GM19043 (cell line): ENCODE measurements around the gene GATA2.

Experiments used
- ATAC-seq: cut with Tn5 transposase; IDR thresholded peaks from one replicate; pipeline ENCODE4 v1.9.1; 2021; ENCODE audit warnings: low read depth; ENCODE audit not compliant: unreplicated experiment

GATA2 gene

DNA sequence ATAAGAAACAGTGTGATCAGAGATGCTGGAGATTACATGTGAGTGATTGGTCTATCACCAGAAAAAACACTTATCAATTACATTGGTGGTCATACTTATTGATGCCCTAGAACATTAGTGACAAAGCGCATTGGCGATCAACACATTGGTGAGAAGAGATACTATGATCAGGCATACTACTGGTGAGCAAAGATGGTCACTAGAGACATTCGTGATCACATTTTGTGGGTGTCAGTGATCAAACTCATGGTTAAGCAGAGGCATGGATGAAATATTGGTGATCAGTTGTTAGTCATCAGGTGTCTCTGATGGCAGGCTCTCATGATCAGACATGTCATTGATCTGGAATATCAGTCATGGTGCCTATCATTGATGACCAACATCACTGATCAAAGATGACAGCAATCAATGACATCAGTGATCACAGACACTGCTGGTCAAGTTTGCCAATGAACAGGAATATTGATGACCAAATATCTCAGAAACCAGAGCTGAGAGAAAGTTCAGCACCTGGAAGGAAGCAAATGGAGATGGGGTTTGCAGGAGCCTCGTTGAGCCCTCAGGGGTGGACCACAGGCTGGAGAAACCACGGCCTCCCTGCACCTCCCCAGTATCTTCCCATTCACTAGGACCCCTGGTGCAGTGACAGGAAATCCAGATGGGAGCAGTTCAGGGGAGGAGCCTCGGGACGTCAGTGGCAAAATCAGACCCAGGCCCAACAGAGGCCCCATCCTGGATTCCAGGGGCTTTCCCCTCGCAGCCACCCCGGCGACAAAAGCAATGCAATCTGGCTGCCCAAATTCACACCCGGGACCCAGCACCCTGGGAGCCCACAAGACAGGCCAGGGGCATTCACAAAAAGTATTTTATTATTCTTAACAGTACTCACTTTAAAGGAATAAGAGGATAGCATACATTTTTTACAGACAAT lies 14.2 kb downstream of the GATA2 start:
- no peak for ATAC-seq

DNA sequence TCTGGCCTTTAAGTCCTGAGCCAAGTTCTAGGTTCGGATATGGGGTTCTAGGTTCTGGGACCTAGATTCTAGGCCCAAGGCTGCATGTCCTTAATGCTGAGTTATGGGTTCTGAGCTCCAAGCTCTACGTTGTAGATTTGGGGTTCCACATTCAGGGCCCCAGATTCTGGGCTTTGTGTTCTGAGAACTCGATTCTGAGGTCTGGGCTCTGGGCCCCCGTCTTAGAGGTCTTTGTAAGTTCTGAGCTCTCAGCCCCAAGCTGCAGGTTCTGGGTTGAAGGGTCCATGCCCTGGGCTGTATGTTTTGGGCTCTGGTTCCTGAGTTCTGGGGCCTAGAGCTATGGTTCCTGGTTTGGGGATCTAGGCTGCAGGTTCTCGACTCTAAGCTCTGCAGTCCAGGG lies 16.3 kb downstream of the GATA2 start:
- ATAC-seq = no peak

DNA sequence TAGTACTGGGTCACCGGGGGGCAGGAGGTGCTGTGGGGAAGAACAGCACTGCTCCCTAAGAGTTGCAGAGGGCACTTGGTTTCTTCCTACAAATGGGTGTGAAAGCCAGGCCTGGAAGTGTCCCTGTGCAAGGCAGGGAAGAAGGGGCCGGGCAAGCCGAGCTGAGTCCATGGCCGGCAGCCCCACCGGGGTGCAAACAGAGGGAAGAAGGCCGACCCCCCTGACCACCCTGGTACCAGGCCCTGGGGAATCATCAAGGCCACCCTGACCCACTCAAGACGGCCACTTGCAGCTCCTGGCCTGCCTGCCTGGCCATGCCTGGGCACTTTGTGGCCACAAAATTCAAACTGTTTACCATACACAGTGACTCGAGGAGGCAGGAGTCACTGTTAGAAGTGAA lies 17.6 kb downstream of the GATA2 start:
- no peak for ATAC-seq

DNA sequence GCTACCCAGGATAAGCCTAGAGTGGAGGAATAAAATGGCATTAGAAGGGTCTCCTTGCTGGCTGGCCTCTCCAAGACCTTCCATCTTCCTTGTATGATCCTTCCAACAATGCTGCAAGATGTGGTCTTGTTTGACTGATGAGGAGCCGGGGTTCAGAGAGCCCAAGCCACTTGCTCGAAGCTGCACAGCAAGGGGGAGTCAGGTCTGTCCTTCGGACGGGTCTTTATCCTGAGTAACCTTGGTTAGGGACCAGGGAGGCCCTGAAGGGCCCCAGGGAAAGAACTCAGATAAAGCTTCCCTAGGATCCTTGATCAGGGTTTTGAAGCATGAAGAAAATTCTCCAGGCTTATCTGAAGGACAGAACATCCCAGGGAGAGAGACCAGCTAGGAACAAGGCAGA lies 19.3 kb downstream of the GATA2 start:
- ATAC-seq = no peak

- ATAC-seq = no peak
Measured at GRCh38 chr3:128473180-128473519, 19.9 kb downstream of the GATA2 start.

- ATAC-seq = no peak
Measured at GRCh38 chr3:128472449-128473179, 20.4 kb downstream of the GATA2 start.

DNA sequence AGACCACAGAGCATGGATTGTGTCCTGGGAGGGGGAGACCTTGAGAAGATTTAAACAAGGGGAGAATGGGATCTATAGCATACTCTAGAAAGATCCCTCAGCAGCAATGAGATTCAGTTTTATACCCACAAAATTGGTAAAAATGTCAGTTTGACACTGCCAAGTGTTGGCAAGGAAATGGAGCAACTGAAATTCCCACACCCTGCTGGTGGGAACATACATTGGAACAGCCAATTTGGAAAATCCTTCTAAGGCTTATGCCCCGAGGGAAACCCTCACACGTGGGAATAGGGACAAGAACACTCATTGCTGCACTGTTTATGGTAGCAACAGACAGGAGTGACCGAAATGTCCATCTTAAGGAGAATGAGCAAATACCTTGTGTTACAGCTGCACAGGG lies 21.3 kb downstream of the GATA2 start:
- no peak for ATAC-seq

GRCh38 chr3:128471110-128471509 lies 21.9 kb downstream of the GATA2 start:
- no peak for ATAC-seq

- ATAC-seq = no peak
Measured at GRCh38 chr3:128470134-128470899, 22.7 kb downstream of the GATA2 start.

GRCh38 chr3:128469556-128469955 lies 23.4 kb downstream of the GATA2 start:
- ATAC-seq = no peak

DNA sequence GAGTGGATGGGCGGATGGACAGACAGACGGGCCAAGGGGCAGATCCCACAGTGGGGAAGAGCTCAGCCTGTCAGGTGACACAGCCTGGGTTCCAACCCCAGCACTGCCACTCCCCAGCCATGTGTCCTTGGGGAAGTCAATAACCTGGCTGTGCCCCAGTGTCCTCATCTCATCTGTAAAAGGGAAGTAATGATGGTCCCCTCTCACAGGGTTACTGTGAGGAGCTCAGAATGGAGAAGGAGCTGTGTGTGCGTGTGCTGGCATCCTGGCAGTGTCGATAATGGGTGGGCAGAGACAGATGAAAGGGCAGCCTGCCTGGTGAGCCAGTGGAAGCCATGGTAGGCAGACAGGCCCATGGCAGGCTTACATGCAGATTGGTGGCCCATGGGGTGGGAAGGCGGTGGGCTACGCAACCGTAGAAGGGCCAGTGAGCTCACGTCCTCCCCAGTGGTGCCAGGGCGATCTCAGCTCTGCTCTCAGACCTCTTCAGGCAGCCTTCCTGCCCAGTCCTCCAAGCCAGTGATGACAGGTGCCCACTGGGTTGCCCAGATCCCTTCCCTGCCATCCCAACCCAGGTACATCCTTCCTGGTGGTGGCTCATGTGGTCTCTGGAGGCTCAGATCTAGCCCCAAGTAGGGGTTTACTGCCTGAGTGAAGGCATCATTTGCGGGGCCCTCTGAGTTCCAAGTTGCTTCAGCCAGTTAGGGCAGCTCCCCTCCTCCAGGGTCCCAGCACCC lies 24.0 kb downstream of the GATA2 start:
- ATAC-seq = no peak

DNA sequence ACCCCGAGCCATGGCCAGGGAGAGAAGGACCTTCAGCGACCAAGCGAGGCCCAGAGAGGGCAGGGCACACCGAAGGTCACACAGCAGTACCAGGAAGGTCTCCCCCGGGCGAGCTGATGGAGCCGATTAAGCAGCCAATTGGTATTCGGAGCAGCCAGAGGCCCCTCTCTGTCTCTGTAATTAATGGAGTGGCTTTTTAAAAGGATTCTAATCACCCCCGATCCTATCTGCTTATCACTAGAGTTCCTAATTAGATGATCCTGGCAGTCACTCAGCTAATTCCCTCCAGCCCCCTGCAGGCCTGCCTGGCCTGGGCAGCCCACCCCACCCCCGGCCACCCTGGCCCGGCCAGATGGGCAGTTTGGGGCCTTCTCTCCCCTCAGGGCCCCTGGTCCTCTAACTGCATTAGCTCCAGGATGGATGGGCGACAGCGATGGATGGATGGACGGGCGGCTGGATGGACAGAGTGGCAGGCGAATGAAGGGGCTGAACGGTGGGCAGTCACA lies 24.7 kb downstream of the GATA2 start:
- ATAC-seq = no peak

- ATAC-seq = no peak
Measured at GRCh38 chr3:128466840-128467541, 26.0 kb downstream of the GATA2 start, which contains the start of gene DNAJB8. Gene DNAJB8, minus strand, starts transcription at chr3:128466890. Its CDS starts 3,645 bp downstream, at chr3:128463245.

DNA sequence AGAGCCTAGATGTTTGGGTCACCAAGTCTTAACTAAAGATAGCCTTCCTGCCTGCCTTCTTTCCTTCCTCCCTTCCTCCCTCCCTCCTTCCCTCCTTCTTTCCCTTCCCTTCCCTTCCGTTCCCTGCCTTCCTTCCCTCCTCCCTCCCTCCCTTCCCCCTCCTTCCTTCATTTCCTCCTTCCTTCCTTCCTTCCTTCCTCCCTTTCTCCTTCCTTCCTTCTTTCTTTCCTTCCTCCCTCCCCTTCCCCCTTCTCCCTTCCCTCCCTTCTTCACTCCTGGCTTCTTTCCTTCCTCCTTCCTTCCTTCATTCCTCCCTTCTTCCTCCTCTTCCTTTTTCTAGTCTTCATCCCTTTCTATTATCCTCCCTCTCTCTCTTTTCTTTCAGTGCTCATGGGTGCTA lies 28.3 kb downstream of the GATA2 start:
- ATAC-seq = no peak

DNA sequence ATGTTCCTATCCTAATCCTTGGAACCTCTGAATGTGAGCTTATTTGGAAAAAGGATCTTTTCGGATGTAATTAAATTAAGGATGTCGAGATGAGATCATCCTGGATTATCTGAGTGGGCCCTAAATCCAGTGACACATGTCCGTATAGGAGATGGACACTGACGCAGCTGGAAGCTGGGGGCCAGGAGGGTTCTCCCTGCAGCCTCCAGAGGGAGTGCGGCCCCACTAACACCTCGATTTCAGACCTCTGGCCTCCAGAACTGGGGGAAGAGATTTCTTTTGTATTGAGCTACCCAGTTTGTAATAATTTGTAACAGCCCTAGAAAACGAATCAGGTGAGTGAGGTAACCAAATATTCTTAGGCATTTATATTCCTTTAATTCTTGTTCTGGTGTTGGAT lies 28.8 kb downstream of the GATA2 start:
- no peak for ATAC-seq

DNA sequence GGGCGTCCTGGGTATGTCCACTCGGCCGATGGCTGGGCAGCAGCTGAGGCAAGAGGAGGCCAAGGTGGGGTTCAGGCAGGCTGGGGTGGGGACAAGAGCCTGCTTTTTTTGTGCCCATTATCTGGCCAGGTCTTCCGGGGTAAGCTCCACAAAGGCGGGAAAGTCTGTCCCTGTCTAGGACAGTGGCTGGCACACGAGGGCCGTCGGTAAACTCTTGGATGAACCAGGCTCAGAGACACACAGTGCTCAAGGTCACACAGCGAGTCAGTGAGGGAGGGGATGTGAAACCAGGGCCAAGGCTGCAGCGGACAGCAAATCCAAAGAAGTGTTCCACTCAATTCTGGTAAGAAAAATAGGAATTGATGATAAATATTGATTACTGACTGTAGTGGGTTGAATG lies 29.2 kb downstream of the GATA2 start:
- no peak for ATAC-seq

DNA sequence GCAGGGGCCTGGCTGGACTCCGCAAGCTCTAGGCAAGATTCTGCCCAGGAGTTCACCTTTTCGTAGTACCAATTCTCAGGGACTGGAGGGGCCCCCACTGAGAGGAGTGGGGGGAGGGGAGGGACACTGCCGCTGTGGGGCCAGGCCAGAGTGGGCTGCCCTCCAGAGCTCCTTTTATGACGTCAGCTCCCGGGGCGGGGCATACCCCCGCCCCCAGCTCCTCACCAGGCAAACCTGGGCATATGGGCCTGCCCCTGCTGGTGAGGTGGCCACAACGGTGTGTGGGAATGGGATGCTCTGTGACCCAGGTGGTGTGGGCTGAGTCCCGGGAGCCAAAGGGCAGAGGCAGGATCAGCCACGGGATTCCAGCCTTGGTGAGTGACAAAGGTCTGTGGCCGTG lies 29.6 kb downstream of the GATA2 start:
- no peak for ATAC-seq

DNA sequence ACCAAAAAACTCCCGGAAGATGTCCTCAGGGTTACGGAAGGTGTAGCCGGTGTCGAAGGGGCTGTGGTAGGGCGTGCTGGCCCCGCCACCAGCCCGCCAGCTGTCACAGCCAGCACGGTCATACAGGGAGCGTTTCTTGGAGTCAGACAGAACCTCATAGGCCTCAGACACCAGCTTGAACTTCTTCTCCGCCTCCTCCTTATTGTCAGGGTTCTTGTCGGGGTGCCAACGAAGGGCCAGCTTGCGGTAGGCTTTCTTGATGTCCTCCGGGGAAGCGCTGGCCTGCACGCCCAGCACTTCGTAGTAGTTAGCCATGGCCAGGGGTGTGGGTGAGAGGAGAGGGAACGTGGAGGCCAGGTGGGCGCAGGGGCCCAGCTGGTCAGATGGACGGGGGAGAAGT lies 30.1 kb downstream of the GATA2 start:
- no peak for ATAC-seq

- no peak for ATAC-seq
Measured at GRCh38 chr3:128462341-128462910, 30.6 kb downstream of the GATA2 start.
